GM23338 (cell line): ENCODE data around the gene POLR3E. TPM values are rescaled to one million over a fixed set of nuclear protein-coding genes. Genes with fewer than 3 reads are reported as not detected.

Experiments used
- CREB1 ChIP-seq: fragments of 250-450 bp; sonication (Bioruptor Pico); IDR thresholded peaks from 2 replicates; pipeline ENCODE4 v1.5.0; 2020; ENCODE audit warnings: low read depth, mild to moderate bottlenecking, moderate library complexity
- CTCF ChIP-seq, 2 experiments: fragments of 200-600 bp in 1 of 2; sonication (generic) in 1 of 2; conservative IDR thresholded peaks; 2 replicates each; pipeline versions ENCODE4 v1.5.1 to v1.6.1; 2016 to 2017; ENCODE audit warnings: antibody characterized with exemption in 2 of 2, low read depth in 2 of 2, mild to moderate bottlenecking in 2 of 2, moderate library complexity in 1 of 2
- JUNB ChIP-seq: IDR thresholded peaks from one replicate; pipeline ENCODE4 v1.6.1; 2016; ENCODE audit warnings: antibody characterized with exemption; ENCODE audit not compliant: unreplicated experiment
- REST ChIP-seq: IDR thresholded peaks from one replicate; pipeline ENCODE4 v1.6.1; 2018; ENCODE audit warnings: antibody characterized with exemption; ENCODE audit not compliant: unreplicated experiment
- STAT1 ChIP-seq: IDR thresholded peaks from one replicate; pipeline ENCODE4 v1.6.1; 2016; ENCODE audit warnings: antibody characterized with exemption; ENCODE audit not compliant: unreplicated experiment
- ZNF114 ChIP-seq: fragments of 250-450 bp; sonication (Bioruptor Pico); IDR thresholded peaks from 2 replicates; pipeline ENCODE4 v1.5.0; 2020; ENCODE audit warnings: mild to moderate bottlenecking, moderate library complexity
- ZNF462 ChIP-seq: fragments of 250-450 bp; sonication (Bioruptor Pico); IDR thresholded peaks from 2 replicates; pipeline ENCODE4 v1.5.0; 2020; ENCODE audit warnings: mild to moderate bottlenecking, moderate library complexity
- polyA plus RNA-seq: library from polyadenylated mRNA; unstranded; fragments of >200 nt; fragmentation: Nextera tagmentation; extraction: Ambion mirVana; gene quantifications from 2 replicates; pipeline ENCODE4 v1.2.1, GENCODE V29; 2016
- total RNA-seq: library from RNA; depleted of rRNA; stranded (reverse); fragments of >200 nt; shearing (Covaris generic); gene quantifications from 2 replicates; pipeline ENCODE4 v1.2.3, GENCODE V29; 2014

Gene POLR3E
- total and polyA plus RNA-seq, 2 experiments from 2014 or later, result 62.7 to 141 TPM

GRCh38 chr16:22293137-22294106, 3.8 kb upstream of the POLR3E start (continued):
- TF ChIP-seq ZNF462 (CRISPR knock-in tag) (no peak), JUNB (no peak), CTCF (conservative IDR thresholded peaks at IDR 0.05; ENCODE audit: low read depth in 2 of 2) (no peak), STAT1 (no peak), ZNF114 (CRISPR knock-in tag) (no peak), CREB1 (CRISPR knock-in tag) (no peak), REST (no peak)
